HG02623 (cell line): ENCODE data around the gene HSD17B11.
A peak's percentile ranks its signal among the peaks of the same experiment; 100 is the strongest.
"Not testable (repeated sequence)": the region's sequence is repeated elsewhere in the genome, so short reads cannot be mapped to it uniquely, and the experiment has no call there.

ENCODE experiments used
- ATAC-seq: cut with Tn5 transposase; IDR thresholded peaks from one replicate; pipeline ENCODE4 v1.9.1; 2021; ENCODE audit warnings: moderate library complexity; ENCODE audit not compliant: unreplicated experiment

Gene HSD17B11

DNA sequence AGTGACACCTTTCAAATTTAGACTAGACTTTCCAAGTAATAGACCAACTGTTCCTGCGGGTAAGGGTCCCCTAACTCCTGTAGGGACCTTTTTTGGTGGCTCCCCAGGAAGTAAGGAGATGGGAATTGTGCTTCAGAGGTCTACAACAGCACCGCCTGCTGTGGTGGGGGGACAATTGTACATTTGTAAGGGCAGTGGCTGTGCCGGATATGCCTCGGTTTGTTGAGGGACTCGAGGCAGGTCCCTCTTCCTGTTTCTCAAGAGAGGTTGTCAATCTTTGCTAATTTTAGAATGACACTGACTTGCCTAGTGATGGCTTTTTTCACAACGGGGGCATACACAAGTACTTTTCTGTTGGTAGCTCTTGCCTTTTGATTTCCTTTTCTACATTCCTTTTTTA is 15.5 kb upstream of the HSD17B11 start:
- peak; percentile 58 for ATAC-seq

DNA sequence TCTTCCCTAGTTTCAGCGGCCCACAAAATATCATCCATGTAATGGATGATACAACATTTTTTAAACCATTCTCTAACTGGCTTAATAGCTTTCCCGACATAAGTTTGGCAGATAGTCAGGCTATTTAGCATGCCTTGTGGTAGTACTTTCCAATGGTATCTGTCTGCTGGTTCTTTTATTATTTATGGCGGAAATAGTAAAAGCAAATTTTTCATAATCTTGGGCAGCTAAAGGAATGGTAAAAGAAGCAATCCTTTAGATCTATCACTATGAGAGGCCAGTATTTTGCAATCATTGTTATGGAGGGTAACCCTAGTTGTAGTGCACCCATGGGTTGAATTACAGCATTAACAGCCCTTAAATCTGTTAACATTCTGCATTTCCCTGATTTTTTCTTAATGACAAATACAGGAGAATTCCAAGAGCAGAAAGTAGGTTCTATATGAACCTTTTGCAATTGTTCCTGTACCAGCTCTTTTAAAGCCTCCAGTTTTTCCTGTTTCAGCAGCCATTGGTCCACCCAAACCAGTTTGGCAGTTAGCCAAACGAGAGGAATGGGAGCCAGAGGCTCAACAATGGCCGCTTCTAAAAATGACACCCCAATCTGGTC is 14.3 kb upstream of the HSD17B11 start:
- ATAC-seq: no peak

GRCh38 chr4:87403732-87404131 is 12.7 kb upstream of the HSD17B11 start:
- ATAC-seq: not testable (repeated sequence)

- ATAC-seq: no peak
Measured at GRCh38 chr4:87399954-87400353, 9.0 kb upstream of the HSD17B11 start.

DNA sequence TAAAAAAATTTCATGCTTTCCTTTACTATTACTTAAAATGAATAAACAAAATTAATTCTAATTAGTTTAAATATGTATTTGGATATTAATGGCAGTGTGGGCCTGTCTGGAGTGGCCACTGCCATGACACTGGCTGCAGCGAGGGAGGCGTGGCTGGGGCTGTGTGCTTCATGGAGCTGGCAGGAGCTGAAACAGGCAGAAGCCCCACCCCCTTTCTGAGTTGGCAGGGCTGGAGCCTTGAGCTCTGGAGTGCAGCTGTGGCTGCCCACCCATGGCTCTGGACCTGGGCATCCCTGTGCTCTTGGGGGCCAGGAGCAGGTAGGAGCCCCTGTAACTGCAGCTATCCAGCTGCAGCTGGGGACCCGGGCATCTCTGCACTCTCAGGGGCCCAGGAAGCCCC is 8.2 kb upstream of the HSD17B11 start:
- ATAC-seq: no peak

GRCh38 chr4:87395851-87396250 is 4.9 kb upstream of the HSD17B11 start:
- ATAC-seq: not testable (repeated sequence)

- ATAC-seq: not testable (repeated sequence)
Measured at GRCh38 chr4:87395073-87395472, 4.1 kb upstream of the HSD17B11 start.

DNA sequence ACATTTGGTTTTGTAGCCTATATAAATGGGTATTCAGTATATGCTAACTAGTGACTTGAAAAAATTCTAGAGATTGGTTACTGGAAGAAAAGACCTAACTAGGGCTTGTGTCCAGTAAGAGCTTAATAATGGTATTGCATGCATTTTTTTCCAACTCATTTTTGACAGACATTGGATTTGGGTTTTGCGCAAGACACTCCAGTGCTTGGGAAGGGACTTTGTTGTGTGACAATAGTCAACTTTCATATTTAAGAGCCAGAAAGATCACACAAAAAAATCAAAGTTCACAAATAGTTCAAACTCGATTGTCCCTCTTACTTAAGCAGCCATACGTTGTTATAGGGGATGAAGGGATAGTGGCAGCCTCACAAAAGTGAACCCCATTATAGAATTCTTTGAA is 1.2 kb upstream of the HSD17B11 start:
- no peak for ATAC-seq

DNA sequence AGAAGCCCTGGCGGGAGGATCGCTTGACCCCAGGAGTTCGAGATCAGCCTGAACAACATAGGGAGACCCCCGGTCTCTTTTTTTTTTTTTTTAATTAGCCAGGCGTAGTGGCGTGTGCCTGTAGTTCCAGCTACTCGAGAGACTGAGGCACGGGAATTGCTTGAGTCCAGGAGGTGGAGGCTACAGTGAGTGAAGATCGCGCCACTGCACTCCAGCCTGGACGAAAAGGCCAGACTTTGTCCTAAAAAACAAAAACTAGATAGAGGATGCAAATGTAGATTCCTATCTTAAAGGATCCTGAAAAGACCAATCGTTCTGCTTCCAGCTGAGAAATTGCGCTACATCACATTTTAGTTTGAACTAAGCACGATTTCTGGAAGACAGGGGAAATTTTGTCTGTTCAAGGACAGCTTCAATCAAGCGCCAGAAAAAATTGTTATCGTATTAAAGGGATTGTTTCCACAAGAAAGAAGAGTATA is 627 bp upstream of the HSD17B11 start:
- no peak for ATAC-seq

- no peak for ATAC-seq
Measured at GRCh38 chr4:87390551-87390890, 467 bp downstream of the HSD17B11 start.

GRCh38 chr4:87390055-87390454 is 933 bp downstream of the HSD17B11 start:
- ATAC-seq: not testable (repeated sequence)

DNA sequence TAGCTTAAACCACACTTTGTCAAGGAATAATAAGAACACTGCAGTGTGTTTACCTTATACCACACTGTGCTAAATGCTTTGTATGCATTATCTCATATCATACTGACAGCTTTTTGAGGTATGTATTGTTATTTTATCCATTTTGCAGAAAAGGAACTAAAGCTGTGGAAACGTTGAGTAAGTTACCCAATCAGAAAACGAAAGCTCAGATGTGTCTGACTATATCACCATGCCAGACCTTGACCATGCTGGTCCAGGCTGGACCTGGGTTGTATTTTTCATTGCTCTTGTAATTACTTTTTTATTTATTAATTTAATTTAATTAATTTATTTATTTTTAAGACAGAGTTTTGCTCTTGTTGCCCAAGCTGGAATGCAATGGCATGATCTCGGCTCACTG is 2.1 kb downstream of the HSD17B11 start:
- no peak for ATAC-seq

DNA sequence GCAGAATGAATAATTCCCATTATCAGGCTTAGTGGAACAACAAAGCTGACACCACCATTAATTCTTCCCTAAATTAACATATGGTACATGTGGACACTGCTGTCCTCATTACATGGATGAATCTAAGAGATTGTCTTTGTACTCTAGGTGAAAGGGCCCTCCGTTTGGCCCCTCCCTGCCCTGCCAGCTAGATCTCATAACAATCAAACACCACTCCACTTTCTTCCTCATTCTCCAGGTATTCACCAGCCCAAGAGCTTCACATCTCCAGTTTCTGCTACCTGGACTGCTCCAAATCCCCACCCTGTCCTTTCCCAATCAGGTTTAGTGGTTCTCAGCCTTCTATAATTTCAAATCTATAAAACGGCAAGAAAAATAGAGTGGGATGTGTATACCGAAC is 3.8 kb downstream of the HSD17B11 start:
- no peak for ATAC-seq

DNA sequence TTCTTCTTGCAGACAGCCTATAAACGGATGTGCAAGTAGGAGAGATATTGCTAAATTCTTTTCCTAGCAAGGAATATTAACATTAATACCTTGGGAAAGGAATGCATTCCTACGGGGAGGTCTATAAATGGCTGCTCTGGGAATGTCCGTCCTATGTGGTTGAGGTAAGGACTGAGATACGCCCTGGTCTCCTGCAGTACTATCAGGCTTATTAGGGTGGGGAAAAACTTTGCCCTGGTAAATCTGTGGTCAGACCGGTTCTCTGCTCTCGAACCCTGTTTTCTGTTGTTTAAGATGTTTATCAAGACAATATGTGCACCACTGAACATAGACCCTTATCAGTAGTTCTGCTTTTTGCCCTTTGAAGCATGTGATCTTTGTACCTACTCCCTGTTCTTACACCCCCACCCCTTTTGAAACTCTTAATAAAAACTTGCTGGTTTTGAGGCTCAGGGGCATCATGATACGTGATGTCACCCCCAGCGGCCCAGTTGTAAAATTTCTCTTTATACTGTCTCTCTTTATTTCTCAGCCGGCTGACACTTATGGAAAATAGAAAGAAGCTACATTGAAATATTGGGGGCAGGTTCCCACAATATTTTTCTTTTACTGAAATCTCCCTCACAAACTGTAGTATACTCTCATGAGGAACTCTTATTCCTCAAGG is 6.4 kb downstream of the HSD17B11 start:
- ATAC-seq: not testable (repeated sequence)

DNA sequence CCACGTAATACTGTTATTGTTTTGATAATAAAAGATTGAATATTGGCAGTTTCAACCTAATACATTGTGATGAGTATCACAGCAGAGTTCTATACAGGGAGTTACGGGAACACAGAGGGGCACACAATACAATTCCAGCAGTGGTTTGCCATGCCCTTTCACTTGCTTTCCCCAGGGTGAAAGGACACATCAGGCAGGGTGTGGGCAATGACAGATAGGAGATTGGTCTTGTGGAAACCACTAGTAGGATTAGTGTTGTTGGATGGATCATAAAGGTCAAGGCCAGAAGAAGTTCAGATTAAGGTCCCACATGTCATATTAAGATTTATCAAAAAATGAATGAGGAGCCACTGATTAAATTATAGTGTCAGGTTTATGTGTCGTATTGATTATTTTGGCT is 8.1 kb downstream of the HSD17B11 start:
- ATAC-seq: no peak

GRCh38 chr4:87382116-87382515 is 8.9 kb downstream of the HSD17B11 start:
- ATAC-seq: no peak

- ATAC-seq: no peak
Measured at GRCh38 chr4:87377816-87378215, 13.2 kb downstream of the HSD17B11 start.

GRCh38 chr4:87375719-87376291 is 15.2 kb downstream of the HSD17B11 start:
- ATAC-seq: peak; percentile 52

DNA sequence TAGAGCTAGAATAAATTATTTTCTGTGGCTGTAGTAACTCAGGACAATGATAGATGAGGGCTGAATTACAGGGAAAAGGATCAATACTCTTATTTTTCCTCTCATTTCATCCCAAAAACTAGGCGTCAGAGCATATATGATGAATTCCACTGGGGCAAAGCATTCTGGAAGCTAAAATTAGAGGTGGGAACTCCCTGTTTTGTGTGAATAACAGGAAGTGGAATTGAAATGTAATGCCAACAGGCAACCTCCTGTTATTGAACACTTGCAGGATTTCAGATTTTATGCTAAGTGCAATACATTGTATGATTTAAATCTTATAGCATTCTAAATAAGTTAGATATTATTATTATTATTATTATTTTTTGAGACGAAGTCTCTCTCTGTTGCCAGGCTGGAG is 20.9 kb downstream of the HSD17B11 start:
- no peak for ATAC-seq

DNA sequence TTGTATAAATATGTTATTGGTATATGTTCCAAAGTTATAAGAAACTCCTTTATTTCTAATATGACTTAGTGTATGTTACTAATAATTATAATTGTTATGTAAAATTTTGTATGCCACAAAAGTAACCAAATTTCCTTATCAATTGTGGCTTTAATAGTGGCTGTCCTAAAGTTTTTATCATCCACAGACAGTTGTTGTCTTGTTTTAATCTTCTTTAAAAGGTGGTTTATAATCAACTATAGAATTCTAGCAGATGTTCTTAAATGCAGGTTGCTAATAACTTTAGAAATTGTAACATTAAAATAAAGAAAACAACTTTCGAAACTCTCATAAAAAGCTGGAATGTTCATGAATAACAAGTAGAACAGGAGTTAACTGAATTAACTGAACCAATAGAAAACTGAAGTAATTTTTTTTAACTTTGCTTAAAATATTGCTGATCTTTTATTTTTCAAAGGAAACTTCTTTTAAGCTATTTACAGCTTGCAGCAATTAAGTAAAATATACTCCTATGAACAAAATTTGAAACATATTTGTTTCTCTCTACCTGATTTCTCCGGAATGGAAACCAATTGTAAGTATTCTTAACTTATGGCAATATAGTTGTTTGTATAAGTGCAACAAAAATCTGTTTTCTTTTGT is 24.3 kb downstream of the HSD17B11 start:
- no peak for ATAC-seq

DNA sequence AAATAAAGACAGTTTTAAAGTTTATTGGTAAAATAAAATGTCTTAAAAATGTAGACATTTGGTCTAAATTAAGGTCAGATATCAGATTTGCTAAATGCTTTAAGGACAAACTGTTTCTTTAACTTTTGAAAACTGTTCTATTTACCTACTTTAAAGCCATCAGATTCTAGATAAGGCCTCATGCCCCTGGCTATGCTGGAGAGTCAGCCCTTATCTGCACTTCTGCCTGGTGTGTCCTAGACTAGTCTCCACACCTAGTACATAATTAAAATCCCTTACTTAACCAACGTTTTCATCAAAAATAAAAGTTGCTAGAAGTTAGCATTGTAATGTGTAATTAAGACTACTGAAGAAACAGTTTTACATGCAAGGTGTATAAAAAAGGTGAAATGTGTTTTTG is 25.6 kb downstream of the HSD17B11 start:
- ATAC-seq: no peak

DNA sequence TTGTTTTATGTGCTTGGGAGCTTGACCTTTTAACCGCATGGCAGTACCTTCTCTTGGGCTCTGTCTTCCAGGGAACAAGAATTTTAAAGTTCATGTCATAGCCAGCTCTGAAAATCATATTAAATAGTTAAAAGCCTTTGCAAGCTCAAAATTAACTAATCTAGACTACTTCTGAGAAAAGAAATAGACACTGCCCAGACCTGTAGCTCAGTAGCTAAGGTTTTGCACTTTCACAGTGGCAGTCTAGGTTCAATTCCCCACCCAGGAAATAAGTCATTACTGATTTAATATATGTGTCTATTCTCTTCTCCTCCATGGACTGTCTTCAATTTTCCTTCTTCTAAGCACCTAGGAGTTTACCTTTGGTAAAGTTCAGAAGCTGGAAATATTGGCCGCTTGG is 27.4 kb downstream of the HSD17B11 start:
- no peak for ATAC-seq
